SU-DHL-6 (cell line): ENCODE results near the gene TMPRSS9.

Experiments
- H2AFZ ChIP-seq: fragments of 200-600 bp; sonication (generic); 2 replicates; pipeline ENCODE4 v1.6.1; 2014; ENCODE audit warnings: low read depth, mild to moderate bottlenecking, moderate library complexity, mixed read lengths, antibody characterized with exemption, low read length; ENCODE audit not compliant: severe bottlenecking
- H3F3A ChIP-seq: fragments of 200-600 bp; shearing (Covaris generic); 2 replicates; pipeline ENCODE4 v1.6.0; 2016; ENCODE audit warnings: antibody characterized with exemption, mild to moderate bottlenecking; ENCODE audit not compliant: insufficient read depth
- H3K27ac ChIP-seq: fragments of 200-600 bp; sonication (generic); 2 replicates; pipeline ENCODE4 v1.5.1; 2016; ENCODE audit warnings: low read depth, mild to moderate bottlenecking, low read length, moderate library complexity, mixed read lengths
- H3K27me3 ChIP-seq: fragments of 200-600 bp; sonication (generic), shearing (Covaris generic); 2 replicates; pipeline ENCODE4 v1.6.0; 2014; ENCODE audit warnings: mild to moderate bottlenecking, low read length
- H3K36me3 ChIP-seq: fragments of 200-600 bp; sonication (generic); 2 replicates; pipeline ENCODE4 v1.6.1; 2014; ENCODE audit warnings: mild to moderate bottlenecking, low read length, mixed read lengths
- H3K4me2 ChIP-seq: fragments of 300-600, 200-600 bp; shearing (Covaris generic), sonication (generic); 2 replicates; pipeline ENCODE4 v1.6.0; 2014; ENCODE audit warnings: low read length, low read depth, mild to moderate bottlenecking; ENCODE audit not compliant: poor library complexity, severe bottlenecking
- H3K4me3 ChIP-seq: fragments of 200-600 bp; sonication (generic); 2 replicates; pipeline ENCODE4 v1.5.1; 2014; ENCODE audit warnings: antibody characterized with exemption, low read length, mild to moderate bottlenecking, mixed read lengths; ENCODE audit not compliant: insufficient read depth, poor library complexity, severe bottlenecking
- H3K79me2 ChIP-seq: fragments of 200-600 bp; sonication (generic); 2 replicates; pipeline ENCODE4 v1.6.1; 2014; ENCODE audit warnings: mild to moderate bottlenecking, low read length, moderate library complexity; ENCODE audit not compliant: insufficient read depth
- H3K9ac ChIP-seq: fragments of 200-600 bp; sonication (generic); 2 replicates; pipeline ENCODE4 v1.7.0; 2014; ENCODE audit warnings: mild to moderate bottlenecking, low read length
- H3K9me2 ChIP-seq: fragments of 200-600 bp; sonication (generic); replicated peaks from 2 replicates; pipeline ENCODE4 v1.6.1; 2014; ENCODE audit warnings: low read length; ENCODE audit not compliant: insufficient read depth
- H3K9me3 ChIP-seq: fragments of 200-600 bp; sonication (generic); 2 replicates; pipeline ENCODE4 v1.6.1; 2014; ENCODE audit warnings: low read length, mixed read lengths; ENCODE audit not compliant: insufficient read depth
- H4K20me1 ChIP-seq: fragments of 200-600 bp; sonication (generic); 2 replicates; pipeline ENCODE4 v1.6.1; 2014; ENCODE audit warnings: low read depth, mild to moderate bottlenecking, antibody characterized with exemption, low read length, moderate library complexity, mixed read lengths
- EZH2phosphoT487 ChIP-seq: fragments of 200-600 bp; sonication (generic), shearing (Covaris generic); conservative IDR thresholded peaks from 2 replicates; pipeline ENCODE4 v1.6.1; 2018; ENCODE audit warnings: mild to moderate bottlenecking, antibody characterized with exemption, low read length, moderate library complexity, mixed read lengths
- TF ChIP-seq, protein P1 (sequence below): fragments of 200-600 bp; sonication (generic); IDR thresholded peaks from one replicate; pipeline ENCODE4 v1.5.1; 2017; ENCODE audit warnings: antibody characterized with exemption, mild to moderate bottlenecking, low read length, moderate library complexity; ENCODE audit not compliant: insufficient read depth, poor library complexity, severe bottlenecking

TMPRSS9 gene

DNA sequence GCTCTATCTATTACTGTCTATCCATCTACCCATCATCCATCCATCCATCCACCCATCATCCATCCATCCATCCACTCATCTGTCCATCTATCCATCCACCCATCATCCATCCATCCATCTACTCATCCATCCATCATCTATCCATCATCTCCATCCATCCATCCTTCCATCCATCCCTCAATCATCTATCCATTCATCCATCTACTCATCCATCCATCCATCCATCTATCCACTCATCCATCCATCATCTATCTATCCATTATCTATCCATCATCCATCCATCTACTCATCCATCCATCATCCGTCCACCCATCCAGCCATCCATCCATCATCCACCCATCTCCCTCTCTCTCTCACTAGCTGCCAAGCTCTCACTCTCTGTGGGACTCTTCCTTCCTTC lies 80.5 kb downstream of the TMPRSS9 start:
- H3K27me3 ChIP-seq, result no peaks in the 10 kb centered on the region
- H3K27ac ChIP-seq, result no peak overlapping the region
- H3K79me2 ChIP-seq, result peaks cover 64% of the 10 kb centered on the region
- no peak overlapping the region for H2AFZ ChIP-seq
- no peaks in the 10 kb centered on the region for H3K9me2 ChIP-seq
- H3K9ac ChIP-seq, result no peak overlapping the region
- H3K36me3 ChIP-seq, result 0 out of 2 replicates have a peak, but pooled peaks cover 3% of the 10 kb centered on the region
- no peaks in the 10 kb centered on the region for H3F3A ChIP-seq
- no peaks in the 10 kb centered on the region for H3K9me3 ChIP-seq
- peaks cover 4% of the 10 kb centered on the region; the same call in 1 of the 2 replicates for H4K20me1 ChIP-seq
- no peak overlapping the region for H3K4me3 ChIP-seq
- TF ChIP-seq, protein P1, sequence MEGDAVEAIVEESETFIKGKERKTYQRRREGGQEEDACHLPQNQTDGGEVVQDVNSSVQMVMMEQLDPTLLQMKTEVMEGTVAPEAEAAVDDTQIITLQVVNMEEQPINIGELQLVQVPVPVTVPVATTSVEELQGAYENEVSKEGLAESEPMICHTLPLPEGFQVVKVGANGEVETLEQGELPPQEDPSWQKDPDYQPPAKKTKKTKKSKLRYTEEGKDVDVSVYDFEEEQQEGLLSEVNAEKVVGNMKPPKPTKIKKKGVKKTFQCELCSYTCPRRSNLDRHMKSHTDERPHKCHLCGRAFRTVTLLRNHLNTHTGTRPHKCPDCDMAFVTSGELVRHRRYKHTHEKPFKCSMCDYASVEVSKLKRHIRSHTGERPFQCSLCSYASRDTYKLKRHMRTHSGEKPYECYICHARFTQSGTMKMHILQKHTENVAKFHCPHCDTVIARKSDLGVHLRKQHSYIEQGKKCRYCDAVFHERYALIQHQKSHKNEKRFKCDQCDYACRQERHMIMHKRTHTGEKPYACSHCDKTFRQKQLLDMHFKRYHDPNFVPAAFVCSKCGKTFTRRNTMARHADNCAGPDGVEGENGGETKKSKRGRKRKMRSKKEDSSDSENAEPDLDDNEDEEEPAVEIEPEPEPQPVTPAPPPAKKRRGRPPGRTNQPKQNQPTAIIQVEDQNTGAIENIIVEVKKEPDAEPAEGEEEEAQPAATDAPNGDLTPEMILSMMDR, result no peak
- no peak for TF ChIP-seq EZH2phosphoT487
- H3K4me2 ChIP-seq, result no peak overlapping the region

DNA sequence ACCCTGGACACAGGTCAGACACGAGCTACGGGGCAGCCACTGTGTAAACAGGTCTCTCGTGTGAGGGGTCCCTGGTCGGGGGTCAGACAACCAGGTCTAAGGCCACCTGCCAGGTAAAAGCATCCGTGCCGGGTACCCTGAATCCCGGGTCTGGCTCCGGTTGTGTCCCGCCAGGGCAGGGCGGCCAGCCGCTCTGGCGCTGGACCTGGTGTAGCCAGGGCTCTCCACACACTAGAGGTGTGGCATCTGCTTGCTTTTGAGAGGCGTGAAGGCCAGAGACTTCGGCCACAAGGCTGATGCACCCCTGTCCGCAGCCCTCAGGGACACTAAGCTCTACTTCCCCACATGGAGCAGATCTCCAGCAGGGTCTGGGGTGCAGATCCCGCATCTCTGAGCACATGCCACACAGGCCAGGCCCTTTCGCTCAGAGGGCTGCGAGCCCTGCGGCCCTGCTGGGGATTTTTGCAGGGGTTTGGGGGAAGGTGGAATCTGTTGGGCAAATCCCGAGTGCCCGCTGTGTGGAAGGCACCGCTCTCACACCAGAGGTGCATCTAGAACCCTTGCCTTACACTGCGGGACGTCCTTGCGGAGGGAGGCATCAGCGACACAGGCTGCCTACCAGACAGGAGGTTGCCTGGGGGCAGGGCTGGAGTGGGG lies 81.2 kb downstream of the TMPRSS9 start:
- no peak overlapping the region for H2AFZ ChIP-seq
- H3K36me3 ChIP-seq, result 0 out of 2 replicates have a peak, but pooled peaks cover 3% of the 10 kb centered on the region
- no peaks in the 10 kb centered on the region for H3K9me3 ChIP-seq
- H3K27me3 ChIP-seq, result no peaks in the 10 kb centered on the region
- no peak overlapping the region for H3K9ac ChIP-seq
- H3K9me2 ChIP-seq, result no peaks in the 10 kb centered on the region
- H3F3A ChIP-seq, result no peaks in the 10 kb centered on the region
- H3K79me2 ChIP-seq, result peaks cover 67% of the 10 kb centered on the region
- H3K27ac ChIP-seq, result no peak overlapping the region
- H3K4me2 ChIP-seq, result no peak overlapping the region
- H4K20me1 ChIP-seq, result peaks cover 4% of the 10 kb centered on the region; the same call in 1 of the 2 replicates
- TF ChIP-seq, protein P1, result no peak
- TF ChIP-seq EZH2phosphoT487, result no peak
- H3K4me3 ChIP-seq, result no peak overlapping the region

DNA sequence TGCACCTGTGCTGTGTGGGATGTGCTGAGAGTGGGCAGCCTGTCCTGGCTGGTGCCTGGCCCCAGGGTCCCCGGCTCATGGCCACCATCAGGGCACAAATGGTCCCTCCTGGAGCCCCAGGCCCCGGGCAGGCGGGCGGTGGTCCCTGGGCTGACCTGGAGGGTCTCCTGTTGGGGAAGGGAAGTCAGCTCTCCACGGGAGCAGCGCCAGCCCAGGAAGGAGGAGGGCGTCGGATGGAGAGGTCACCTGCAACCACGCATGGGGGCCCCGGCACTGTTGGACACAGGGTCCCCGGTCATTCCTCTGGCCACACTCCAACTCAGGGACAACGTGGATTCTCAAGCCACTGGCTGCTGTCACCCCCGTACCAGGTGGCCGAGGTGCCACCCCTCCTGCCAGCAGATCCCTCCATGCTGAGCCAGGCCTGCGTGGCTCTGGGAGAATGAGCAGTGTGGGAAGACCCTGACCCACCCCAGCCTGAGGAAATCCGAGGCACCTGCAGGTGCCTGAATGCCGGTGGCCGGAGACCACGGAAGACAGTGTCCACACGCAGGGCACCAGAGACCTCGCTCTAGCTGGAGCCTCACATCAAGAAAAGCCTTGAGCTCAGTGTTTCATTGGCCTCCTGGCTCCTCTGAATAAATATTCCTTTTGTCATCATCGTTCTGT lies 83.2 kb downstream of the TMPRSS9 start:
- H3K36me3 ChIP-seq, result 0 out of 2 replicates have a peak, but pooled peaks cover 3% of the 10 kb centered on the region
- TF ChIP-seq EZH2phosphoT487, result no peak
- TF ChIP-seq, protein P1, result no peak
- H2AFZ ChIP-seq, result no peak overlapping the region
- no peaks in the 10 kb centered on the region for H3K27me3 ChIP-seq
- H4K20me1 ChIP-seq, result peaks cover 4% of the 10 kb centered on the region; the same call in 1 of the 2 replicates
- no peak overlapping the region for H3K4me3 ChIP-seq
- H3K9ac ChIP-seq, result no peak overlapping the region
- no peaks in the 10 kb centered on the region for H3K9me3 ChIP-seq
- no peak overlapping the region for H3K27ac ChIP-seq
- H3K9me2 ChIP-seq, result no peaks in the 10 kb centered on the region
- no peaks in the 10 kb centered on the region for H3F3A ChIP-seq
- peaks cover 81% of the 10 kb centered on the region for H3K79me2 ChIP-seq
- no peak overlapping the region for H3K4me2 ChIP-seq
